WTC11 (cell line): ENCODE data around the gene HPS1. TPM values are rescaled to one million over a fixed set of nuclear protein-coding genes. Genes with fewer than 3 reads are reported as not detected.

Source experiments
- ATAC-seq: fragments of 200-7000 bp; cut with Tn5 transposase; 2 replicates; pipeline ENCODE4 v1.10.0; 2021; ENCODE audit warnings: mild to moderate bottlenecking, moderate library complexity
- CTCF ChIA-PET: fragments of 300-600 bp; sonication (Branson Sonifier 250); formaldehyde crosslinking; loops from one replicate; lab custom pipeline; 2021; ENCODE audit warnings: antibody characterized with exemption; lab: Charles Lee
- POLR2A ChIA-PET: fragments of 350-600 bp; sonication (Branson Sonifier 250); formaldehyde crosslinking; loops from one replicate; lab custom pipeline; 2021; ENCODE audit warnings: antibody characterized with exemption; lab: Charles Lee
- DNase-seq: peaks from one replicate; pipeline ENCODE4 v3.0.0; 2021; ENCODE audit warnings: low spot score
- H3K27ac Mint-ChIP-seq: 2 replicates; pipeline ENCODE4 v1.8.0; 2021; ENCODE audit warnings: mixed read lengths
- H3K27me3 Mint-ChIP-seq: 2 replicates; pipeline ENCODE4 v1.8.0; 2021; ENCODE audit warnings: low read depth, mild to moderate bottlenecking, moderate library complexity, mixed read lengths
- H3K36me3 Mint-ChIP-seq: 2 replicates; pipeline ENCODE4 v1.8.0; 2021; ENCODE audit warnings: mixed read lengths
- H3K4me1 Mint-ChIP-seq: 2 replicates; pipeline ENCODE4 v1.8.0; 2022; ENCODE audit warnings: mixed read lengths
- H3K4me3 Mint-ChIP-seq: 2 replicates; pipeline ENCODE4 v1.8.0; 2021; ENCODE audit warnings: mild to moderate bottlenecking, moderate library complexity, mixed read lengths
- H3K9me3 Mint-ChIP-seq: 2 replicates; pipeline ENCODE4 v1.8.0; 2021; ENCODE audit warnings: mixed read lengths
- E2F1 ChIP-seq: sonication (generic); formaldehyde crosslinking; IDR thresholded peaks from 2 replicates; pipeline ENCODE4 v1.8.0; 2022; ENCODE audit warnings: mild to moderate bottlenecking, missing genetic modification reagents
- GABPB1 ChIP-seq: sonication (generic); formaldehyde crosslinking; IDR thresholded peaks from 2 replicates; pipeline ENCODE4 v1.8.1; 2023; ENCODE audit warnings: mild to moderate bottlenecking, missing genetic modification reagents
- GRHL2 ChIP-seq: fragments of 250-450 bp; sonication (Bioruptor Pico); IDR thresholded peaks from 2 replicates; pipeline ENCODE4 v1.8.0; 2022; ENCODE audit warnings: mild to moderate bottlenecking, moderate library complexity; ENCODE audit not compliant: insufficient replicate concordance, severe bottlenecking
- HMGXB4 ChIP-seq: sonication (generic); formaldehyde crosslinking; IDR thresholded peaks from 2 replicates; pipeline ENCODE4 v1.8.1; 2023; ENCODE audit warnings: mild to moderate bottlenecking, moderate library complexity, missing genetic modification reagents
- JUN ChIP-seq: sonication (generic); formaldehyde crosslinking; IDR thresholded peaks from 2 replicates; pipeline ENCODE4 v1.8.0; 2023; ENCODE audit warnings: mild to moderate bottlenecking, missing genetic modification reagents
- NR1H2 ChIP-seq: sonication (generic); formaldehyde crosslinking; IDR thresholded peaks from 2 replicates; pipeline ENCODE4 v1.9.0; 2021; ENCODE audit warnings: mild to moderate bottlenecking, moderate library complexity, missing genetic modification reagents
- NR3C1 ChIP-seq: sonication (generic); formaldehyde crosslinking; conservative IDR thresholded peaks from 2 replicates; pipeline ENCODE4 v1.8.1; 2023; ENCODE audit warnings: low read depth, mild to moderate bottlenecking, missing genetic modification reagents
- RELA ChIP-seq: sonication (generic); formaldehyde crosslinking; IDR thresholded peaks from 2 replicates; pipeline ENCODE4 v1.8.1; 2022; ENCODE audit warnings: missing genetic modification reagents, mild to moderate bottlenecking, borderline replicate concordance
- TEAD4 ChIP-seq: sonication (generic); formaldehyde crosslinking; IDR thresholded peaks from 2 replicates; pipeline ENCODE4 v1.8.0; 2022; ENCODE audit warnings: mild to moderate bottlenecking, missing genetic modification reagents
- ZNF219 ChIP-seq: sonication (generic); formaldehyde crosslinking; IDR thresholded peaks from 2 replicates; pipeline ENCODE4 v1.8.0; 2023; ENCODE audit warnings: missing genetic modification reagents, mild to moderate bottlenecking, borderline replicate concordance
- ZSCAN18 ChIP-seq: fragments of 250-450 bp; sonication (Bioruptor Pico); IDR thresholded peaks from 2 replicates; pipeline ENCODE4 v2.1.2; 2022; ENCODE audit warnings: mild to moderate bottlenecking, moderate library complexity
- total RNA-seq: library from RNA; stranded (reverse); gene quantifications from 3 replicates; pipeline ENCODE4 v1.2.3, GENCODE V29; 2021
- TF ChIP-seq, protein P1 (sequence below): sonication (generic); formaldehyde crosslinking; IDR thresholded peaks from 2 replicates; pipeline ENCODE4 v1.8.1; 2023; ENCODE audit warnings: mild to moderate bottlenecking, missing genetic modification reagents, borderline replicate concordance
- TF ChIP-seq, protein P2 (sequence below): sonication (generic); formaldehyde crosslinking; IDR thresholded peaks from 2 replicates; pipeline ENCODE4 v1.8.0; 2023; ENCODE audit warnings: missing genetic modification reagents
- TF ChIP-seq, protein P3 (sequence below): sonication (generic); formaldehyde crosslinking; IDR thresholded peaks from 2 replicates; pipeline ENCODE4 v1.8.1; 2022; ENCODE audit warnings: mild to moderate bottlenecking, moderate library complexity, missing genetic modification reagents
- TF ChIP-seq, protein P4 (sequence below): sonication (generic); formaldehyde crosslinking; IDR thresholded peaks from 2 replicates; pipeline ENCODE4 v1.8.1; 2023; ENCODE audit warnings: mild to moderate bottlenecking, missing genetic modification reagents, moderate library complexity
- TF ChIP-seq, protein P5 (sequence below): fragments of 250-450 bp; sonication (Bioruptor Pico); IDR thresholded peaks from 2 replicates; pipeline ENCODE4 v1.9.0; 2021; ENCODE audit warnings: mild to moderate bottlenecking, borderline replicate concordance
- TF ChIP-seq, protein P6 (sequence below): sonication (generic); formaldehyde crosslinking; IDR thresholded peaks from 2 replicates; pipeline ENCODE4 v1.8.0; 2022; ENCODE audit warnings: mild to moderate bottlenecking, missing genetic modification reagents

HPS1 gene
- total RNA-seq, 1 experiment from 2014 or later = 49.3 TPM

DNA sequence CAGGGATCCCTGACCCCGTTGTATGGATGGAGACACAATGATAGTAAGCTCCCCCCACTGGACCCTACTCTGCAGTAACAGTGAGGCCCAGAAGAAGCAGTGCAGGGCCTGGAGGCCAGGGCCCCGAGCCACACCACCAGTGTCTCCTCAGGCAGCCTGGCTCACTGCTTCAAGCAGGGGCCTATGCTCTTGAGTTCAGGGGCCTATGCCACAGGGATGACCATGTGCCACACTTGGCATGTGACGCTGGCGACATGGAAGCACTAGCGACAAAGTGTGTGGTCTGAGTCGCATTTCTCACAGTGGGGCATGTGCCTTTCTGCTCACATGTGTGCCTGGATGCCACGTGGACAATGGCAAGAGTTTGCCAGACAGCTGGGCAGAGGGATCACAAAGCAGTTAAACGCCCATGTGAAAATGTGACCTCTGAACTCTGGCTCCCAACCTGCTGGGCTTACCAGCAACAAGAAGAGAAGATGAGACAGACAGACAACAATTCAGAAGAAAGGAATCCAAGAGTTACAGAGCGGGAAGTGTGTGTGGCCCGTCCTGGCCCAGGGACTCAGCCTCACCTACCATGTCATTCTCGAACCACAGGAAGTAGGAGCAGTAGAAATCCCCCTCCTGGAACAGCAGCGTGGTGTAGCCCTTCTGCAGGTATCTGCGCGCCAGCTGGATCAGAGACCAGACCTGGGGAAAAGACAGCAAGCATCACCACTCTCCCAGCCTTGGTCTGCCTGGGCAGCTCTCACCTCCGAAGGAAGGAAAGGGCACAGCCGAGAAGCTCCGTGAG, 27.1 kb downstream of the HPS1 start:
- Mint-ChIP-seq H3K4me1 (peaks cover 8% of the 10 kb centered on the region), H3K9me3 (no peaks in the 10 kb centered on the region), H3K36me3 (peaks cover 3% of the 10 kb centered on the region; the same call in 1 of the 2 replicates), H3K27me3 (no peaks in the 10 kb centered on the region), H3K4me3 (no peak overlapping the region), H3K27ac (peak overlapping the region; percentile 83; the same call in 1 of the 2 replicates)
- no peak for DNase-seq
- ChIA-PET CTCF (interaction anchor here (0.9 kb wide), 1 partner anchor 48 kb away, joined by 3 read pairs; no protein-coding TSS in a partner anchor), POLR2A (no interaction called here)
- ATAC-seq = no peak
- TF ChIP-seq HMGXB4 (no peak), RELA (no peak), NR3C1 (no peak), GABPB1 (CRISPR knock-in tag) (no peak), ZNF219 (no peak), JUN (CRISPR knock-in tag) (no peak), TEAD4 (CRISPR knock-in tag) (no peak), NR1H2 (no peak), GRHL2 (CRISPR knock-in tag) (no peak), ZSCAN18 (no peak), E2F1 (CRISPR knock-in tag) (no peak)
- TF ChIP-seq, protein P1, sequence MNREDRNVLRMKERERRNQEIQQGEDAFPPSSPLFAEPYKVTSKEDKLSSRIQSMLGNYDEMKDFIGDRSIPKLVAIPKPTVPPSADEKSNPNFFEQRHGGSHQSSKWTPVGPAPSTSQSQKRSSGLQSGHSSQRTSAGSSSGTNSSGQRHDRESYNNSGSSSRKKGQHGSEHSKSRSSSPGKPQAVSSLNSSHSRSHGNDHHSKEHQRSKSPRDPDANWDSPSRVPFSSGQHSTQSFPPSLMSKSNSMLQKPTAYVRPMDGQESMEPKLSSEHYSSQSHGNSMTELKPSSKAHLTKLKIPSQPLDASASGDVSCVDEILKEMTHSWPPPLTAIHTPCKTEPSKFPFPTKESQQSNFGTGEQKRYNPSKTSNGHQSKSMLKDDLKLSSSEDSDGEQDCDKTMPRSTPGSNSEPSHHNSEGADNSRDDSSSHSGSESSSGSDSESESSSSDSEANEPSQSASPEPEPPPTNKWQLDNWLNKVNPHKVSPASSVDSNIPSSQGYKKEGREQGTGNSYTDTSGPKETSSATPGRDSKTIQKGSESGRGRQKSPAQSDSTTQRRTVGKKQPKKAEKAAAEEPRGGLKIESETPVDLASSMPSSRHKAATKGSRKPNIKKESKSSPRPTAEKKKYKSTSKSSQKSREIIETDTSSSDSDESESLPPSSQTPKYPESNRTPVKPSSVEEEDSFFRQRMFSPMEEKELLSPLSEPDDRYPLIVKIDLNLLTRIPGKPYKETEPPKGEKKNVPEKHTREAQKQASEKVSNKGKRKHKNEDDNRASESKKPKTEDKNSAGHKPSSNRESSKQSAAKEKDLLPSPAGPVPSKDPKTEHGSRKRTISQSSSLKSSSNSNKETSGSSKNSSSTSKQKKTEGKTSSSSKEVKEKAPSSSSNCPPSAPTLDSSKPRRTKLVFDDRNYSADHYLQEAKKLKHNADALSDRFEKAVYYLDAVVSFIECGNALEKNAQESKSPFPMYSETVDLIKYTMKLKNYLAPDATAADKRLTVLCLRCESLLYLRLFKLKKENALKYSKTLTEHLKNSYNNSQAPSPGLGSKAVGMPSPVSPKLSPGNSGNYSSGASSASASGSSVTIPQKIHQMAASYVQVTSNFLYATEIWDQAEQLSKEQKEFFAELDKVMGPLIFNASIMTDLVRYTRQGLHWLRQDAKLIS (CRISPR knock-in tag) = no peak
- TF ChIP-seq, protein P2, sequence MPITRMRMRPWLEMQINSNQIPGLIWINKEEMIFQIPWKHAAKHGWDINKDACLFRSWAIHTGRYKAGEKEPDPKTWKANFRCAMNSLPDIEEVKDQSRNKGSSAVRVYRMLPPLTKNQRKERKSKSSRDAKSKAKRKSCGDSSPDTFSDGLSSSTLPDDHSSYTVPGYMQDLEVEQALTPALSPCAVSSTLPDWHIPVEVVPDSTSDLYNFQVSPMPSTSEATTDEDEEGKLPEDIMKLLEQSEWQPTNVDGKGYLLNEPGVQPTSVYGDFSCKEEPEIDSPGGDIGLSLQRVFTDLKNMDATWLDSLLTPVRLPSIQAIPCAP (CRISPR knock-in tag) = no peak
- TF ChIP-seq, protein P3, sequence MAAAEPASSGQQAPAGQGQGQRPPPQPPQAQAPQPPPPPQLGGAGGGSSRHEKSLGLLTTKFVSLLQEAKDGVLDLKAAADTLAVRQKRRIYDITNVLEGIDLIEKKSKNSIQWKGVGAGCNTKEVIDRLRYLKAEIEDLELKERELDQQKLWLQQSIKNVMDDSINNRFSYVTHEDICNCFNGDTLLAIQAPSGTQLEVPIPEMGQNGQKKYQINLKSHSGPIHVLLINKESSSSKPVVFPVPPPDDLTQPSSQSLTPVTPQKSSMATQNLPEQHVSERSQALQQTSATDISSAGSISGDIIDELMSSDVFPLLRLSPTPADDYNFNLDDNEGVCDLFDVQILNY (CRISPR knock-in tag) = no peak
- TF ChIP-seq, protein P4, sequence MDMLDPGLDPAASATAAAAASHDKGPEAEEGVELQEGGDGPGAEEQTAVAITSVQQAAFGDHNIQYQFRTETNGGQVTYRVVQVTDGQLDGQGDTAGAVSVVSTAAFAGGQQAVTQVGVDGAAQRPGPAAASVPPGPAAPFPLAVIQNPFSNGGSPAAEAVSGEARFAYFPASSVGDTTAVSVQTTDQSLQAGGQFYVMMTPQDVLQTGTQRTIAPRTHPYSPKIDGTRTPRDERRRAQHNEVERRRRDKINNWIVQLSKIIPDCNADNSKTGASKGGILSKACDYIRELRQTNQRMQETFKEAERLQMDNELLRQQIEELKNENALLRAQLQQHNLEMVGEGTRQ = no peak
- TF ChIP-seq, protein P5, sequence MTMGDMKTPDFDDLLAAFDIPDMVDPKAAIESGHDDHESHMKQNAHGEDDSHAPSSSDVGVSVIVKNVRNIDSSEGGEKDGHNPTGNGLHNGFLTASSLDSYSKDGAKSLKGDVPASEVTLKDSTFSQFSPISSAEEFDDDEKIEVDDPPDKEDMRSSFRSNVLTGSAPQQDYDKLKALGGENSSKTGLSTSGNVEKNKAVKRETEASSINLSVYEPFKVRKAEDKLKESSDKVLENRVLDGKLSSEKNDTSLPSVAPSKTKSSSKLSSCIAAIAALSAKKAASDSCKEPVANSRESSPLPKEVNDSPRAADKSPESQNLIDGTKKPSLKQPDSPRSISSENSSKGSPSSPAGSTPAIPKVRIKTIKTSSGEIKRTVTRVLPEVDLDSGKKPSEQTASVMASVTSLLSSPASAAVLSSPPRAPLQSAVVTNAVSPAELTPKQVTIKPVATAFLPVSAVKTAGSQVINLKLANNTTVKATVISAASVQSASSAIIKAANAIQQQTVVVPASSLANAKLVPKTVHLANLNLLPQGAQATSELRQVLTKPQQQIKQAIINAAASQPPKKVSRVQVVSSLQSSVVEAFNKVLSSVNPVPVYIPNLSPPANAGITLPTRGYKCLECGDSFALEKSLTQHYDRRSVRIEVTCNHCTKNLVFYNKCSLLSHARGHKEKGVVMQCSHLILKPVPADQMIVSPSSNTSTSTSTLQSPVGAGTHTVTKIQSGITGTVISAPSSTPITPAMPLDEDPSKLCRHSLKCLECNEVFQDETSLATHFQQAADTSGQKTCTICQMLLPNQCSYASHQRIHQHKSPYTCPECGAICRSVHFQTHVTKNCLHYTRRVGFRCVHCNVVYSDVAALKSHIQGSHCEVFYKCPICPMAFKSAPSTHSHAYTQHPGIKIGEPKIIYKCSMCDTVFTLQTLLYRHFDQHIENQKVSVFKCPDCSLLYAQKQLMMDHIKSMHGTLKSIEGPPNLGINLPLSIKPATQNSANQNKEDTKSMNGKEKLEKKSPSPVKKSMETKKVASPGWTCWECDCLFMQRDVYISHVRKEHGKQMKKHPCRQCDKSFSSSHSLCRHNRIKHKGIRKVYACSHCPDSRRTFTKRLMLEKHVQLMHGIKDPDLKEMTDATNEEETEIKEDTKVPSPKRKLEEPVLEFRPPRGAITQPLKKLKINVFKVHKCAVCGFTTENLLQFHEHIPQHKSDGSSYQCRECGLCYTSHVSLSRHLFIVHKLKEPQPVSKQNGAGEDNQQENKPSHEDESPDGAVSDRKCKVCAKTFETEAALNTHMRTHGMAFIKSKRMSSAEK (CRISPR knock-in tag) = no peak
- TF ChIP-seq, protein P6, sequence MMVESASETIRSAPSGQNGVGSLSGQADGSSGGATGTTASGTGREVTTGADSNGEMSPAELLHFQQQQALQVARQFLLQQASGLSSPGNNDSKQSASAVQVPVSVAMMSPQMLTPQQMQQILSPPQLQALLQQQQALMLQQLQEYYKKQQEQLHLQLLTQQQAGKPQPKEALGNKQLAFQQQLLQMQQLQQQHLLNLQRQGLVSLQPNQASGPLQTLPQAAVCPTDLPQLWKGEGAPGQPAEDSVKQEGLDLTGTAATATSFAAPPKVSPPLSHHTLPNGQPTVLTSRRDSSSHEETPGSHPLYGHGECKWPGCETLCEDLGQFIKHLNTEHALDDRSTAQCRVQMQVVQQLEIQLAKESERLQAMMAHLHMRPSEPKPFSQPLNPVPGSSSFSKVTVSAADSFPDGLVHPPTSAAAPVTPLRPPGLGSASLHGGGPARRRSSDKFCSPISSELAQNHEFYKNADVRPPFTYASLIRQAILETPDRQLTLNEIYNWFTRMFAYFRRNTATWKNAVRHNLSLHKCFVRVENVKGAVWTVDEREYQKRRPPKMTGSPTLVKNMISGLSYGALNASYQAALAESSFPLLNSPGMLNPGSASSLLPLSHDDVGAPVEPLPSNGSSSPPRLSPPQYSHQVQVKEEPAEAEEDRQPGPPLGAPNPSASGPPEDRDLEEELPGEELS = no peak
